ENCODE data around the gene OR51B5.

OR51B5 gene

DNA sequence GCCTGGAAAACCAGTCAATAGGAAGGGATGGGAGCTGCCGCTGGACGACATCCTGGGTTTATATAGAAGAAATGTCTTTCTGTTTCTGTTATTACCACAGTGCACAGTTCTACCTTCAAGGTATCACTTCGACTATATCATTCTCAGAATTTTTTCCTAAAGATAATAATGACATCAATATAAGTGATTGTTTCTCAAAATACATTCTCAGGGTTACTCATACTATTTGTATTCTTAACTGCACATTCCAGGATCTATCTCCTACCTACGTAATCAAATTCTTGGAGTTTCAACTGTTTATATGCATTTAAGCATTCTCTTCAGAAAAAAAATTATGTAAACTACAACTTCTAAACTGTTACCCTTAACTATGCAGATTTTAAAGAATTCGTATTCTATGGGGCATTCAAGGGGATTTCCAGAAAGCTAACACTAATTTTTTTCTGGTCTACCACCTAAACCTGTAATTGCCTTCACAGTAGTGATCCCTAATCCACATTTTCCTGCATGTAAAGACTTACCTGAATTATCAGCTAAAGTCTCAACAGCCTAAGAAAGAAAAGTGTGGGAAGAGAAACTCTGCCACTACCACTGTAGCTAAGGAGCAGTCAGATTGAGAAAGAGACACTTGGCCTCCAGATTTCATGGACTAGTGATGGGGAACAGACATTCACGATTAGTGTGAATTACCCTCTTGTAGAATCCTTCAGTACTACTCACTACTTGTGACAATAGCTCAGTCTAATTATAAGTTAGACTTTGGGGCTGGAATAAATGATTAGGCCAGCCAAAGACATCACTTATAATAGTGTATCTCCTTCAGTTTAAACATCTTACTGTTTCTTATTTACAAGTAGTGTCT, at the start of gene OR51B5:
Gene OR51B5 (minus strand): TSS at position 51 of the 862 bp plus-strand sequence. CDS start 0 bp downstream, at position 51.
- Mint-ChIP-seq H3K27ac (no peak within 1 kb of the TSS), H3K4me1 (no peaks in the 10 kb centered on the region), H3K36me3 (ENCODE audit: low read depth) (no peaks in the 10 kb centered on the region), H3K4me3 (no peak within 1 kb of the TSS), H3K9me3 (no peaks in the 10 kb centered on the region), H3K27me3 (ENCODE audit: low read depth) (peaks cover 6% of the 10 kb centered on the region)
- TF ChIP-seq, protein P1, sequence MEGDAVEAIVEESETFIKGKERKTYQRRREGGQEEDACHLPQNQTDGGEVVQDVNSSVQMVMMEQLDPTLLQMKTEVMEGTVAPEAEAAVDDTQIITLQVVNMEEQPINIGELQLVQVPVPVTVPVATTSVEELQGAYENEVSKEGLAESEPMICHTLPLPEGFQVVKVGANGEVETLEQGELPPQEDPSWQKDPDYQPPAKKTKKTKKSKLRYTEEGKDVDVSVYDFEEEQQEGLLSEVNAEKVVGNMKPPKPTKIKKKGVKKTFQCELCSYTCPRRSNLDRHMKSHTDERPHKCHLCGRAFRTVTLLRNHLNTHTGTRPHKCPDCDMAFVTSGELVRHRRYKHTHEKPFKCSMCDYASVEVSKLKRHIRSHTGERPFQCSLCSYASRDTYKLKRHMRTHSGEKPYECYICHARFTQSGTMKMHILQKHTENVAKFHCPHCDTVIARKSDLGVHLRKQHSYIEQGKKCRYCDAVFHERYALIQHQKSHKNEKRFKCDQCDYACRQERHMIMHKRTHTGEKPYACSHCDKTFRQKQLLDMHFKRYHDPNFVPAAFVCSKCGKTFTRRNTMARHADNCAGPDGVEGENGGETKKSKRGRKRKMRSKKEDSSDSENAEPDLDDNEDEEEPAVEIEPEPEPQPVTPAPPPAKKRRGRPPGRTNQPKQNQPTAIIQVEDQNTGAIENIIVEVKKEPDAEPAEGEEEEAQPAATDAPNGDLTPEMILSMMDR (IDR thresholded peaks at IDR 0.05; ENCODE audit: unreplicated experiment in 3 of 3) = no peak

GRCh38 chr11:5390210-5390609, 46.9 kb upstream of the OR51B5 start:
- Mint-ChIP-seq H3K27me3 (ENCODE audit: low read depth) (no peaks in the 10 kb centered on the region), H3K9me3 (no peaks in the 10 kb centered on the region), H3K4me1 (no peaks in the 10 kb centered on the region), H3K4me3 (no peak overlapping the region), H3K27ac (no peak overlapping the region), H3K36me3 (ENCODE audit: low read depth) (no peaks in the 10 kb centered on the region)
- TF ChIP-seq, protein P1 (IDR thresholded peaks at IDR 0.05; ENCODE audit: unreplicated experiment in 3 of 3) = no peak

DNA sequence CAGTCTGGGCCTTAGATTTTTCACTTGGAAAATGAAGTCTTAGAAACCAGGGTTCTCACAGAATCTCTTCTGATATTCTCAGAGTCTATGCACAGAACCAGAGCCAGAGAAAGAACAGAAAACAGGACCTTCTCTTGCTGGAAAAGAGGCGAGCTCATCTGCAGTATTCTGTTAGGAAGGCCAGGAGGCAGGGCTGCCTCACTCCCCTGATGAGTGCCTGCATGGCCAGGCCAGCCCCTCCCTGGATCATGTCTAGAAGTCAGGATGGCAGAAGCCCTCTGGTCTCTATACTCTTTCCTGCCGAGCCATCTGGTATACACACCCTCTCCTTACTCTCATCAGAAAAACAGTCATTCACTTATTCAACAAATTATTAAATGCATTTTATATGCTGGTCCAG, 41.0 kb upstream of the OR51B5 start:
- TF ChIP-seq, protein P1 (IDR thresholded peaks at IDR 0.05; ENCODE audit: unreplicated experiment in 3 of 3) = no peak
- Mint-ChIP-seq H3K4me1 (no peaks in the 10 kb centered on the region), H3K27ac (no peak overlapping the region), H3K9me3 (no peaks in the 10 kb centered on the region), H3K4me3 (no peak overlapping the region), H3K27me3 (ENCODE audit: low read depth) (no peaks in the 10 kb centered on the region), H3K36me3 (ENCODE audit: low read depth) (no peaks in the 10 kb centered on the region)

DNA sequence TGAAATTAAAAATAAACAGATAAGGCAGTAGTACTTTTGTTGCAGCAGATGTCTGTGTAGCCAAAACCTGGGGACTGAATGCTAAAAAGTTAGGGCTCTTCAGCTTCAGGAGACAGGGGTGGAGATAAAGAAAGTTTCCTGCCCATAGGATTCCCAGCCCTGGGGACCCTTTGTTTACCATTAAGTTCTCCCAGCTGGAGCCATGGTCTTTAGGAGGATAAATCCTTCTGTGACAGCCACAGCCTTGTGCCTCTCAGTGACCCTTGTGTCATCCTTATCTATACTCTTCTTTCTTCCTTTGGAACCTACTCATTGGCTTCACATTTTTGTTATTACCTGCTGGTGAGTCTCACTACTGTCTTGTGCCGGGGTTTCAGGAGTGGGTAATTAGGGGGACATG, 40.3 kb upstream of the OR51B5 start, which contains the start of gene OR51M1:
Gene OR51M1 (plus strand): TSS at position 237 of the 400 bp plus-strand sequence. CDS start 5,587 bp downstream, outside the sequence.
- Mint-ChIP-seq H3K4me1 (no peaks in the 10 kb centered on the region), H3K27ac (no peak within 1 kb of the TSS), H3K9me3 (no peaks in the 10 kb centered on the region), H3K27me3 (ENCODE audit: low read depth) (no peaks in the 10 kb centered on the region), H3K36me3 (ENCODE audit: low read depth) (no peaks in the 10 kb centered on the region), H3K4me3 (no peak within 1 kb of the TSS)
- TF ChIP-seq, protein P1 (IDR thresholded peaks at IDR 0.05; ENCODE audit: unreplicated experiment in 3 of 3) = no peak

DNA sequence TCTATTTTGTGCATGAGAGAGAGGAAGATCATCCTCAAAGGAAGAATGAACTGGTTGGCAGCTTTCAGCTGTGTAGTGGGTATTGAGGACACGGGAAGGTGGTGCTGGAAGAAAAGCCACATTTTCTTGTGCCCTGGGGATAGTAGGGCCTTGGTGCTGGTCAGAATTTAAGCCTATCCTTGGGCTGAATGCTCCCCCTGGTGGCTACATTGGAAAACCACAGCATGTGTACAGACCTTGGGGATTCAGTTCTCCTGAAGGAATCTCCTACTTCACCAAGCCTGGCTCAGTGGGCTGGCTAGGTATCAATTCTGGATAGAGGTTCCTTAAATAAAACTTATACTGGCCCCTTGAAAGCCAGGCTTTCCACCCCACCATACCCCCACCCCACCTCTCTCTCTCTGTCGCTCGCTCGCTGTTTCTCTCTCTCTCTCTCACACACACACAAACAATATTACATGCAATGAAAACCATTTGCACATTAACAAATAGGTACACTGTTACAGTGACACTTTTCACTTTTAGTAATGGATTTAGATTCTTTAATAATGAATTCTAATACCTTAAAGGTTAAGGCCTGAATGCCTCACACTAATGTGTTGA, 37.5 kb upstream of the OR51B5 start:
- Mint-ChIP-seq H3K4me3 (no peak overlapping the region), H3K4me1 (no peaks in the 10 kb centered on the region), H3K27ac (no peak overlapping the region), H3K36me3 (ENCODE audit: low read depth) (no peaks in the 10 kb centered on the region), H3K9me3 (no peaks in the 10 kb centered on the region), H3K27me3 (ENCODE audit: low read depth) (no peaks in the 10 kb centered on the region)
- TF ChIP-seq, protein P1 (IDR thresholded peaks at IDR 0.05; ENCODE audit: unreplicated experiment in 3 of 3) = peak; percentile 51 to 76 (median 68)
